Right lobe of liver (tissue), 6 donors: ENCODE measurements around the gene CDR2. TPM values are rescaled to one million over a fixed set of nuclear protein-coding genes. Genes with fewer than 3 reads are reported as not detected.

Experiments
- ATAC-seq, 4 donors: fragments of 200-7000 bp; cut with Tn5 transposase; one replicate each; pipeline ENCODE4 v1.9.1; 2020; ENCODE audit warnings: mild to moderate bottlenecking in 4 of 4, moderate library complexity in 4 of 4
- DNase-seq, 3 donors: peaks; one replicate each; pipeline ENCODE4 v3.0.0-alpha.2; 2020
- H3K27ac ChIP-seq, 3 donors: fragments of 200-600 bp; one replicate each; pipeline ENCODE4 v1.8.0; 2022
- H3K27me3 ChIP-seq, 2 donors: fragments of 200-600 bp; one replicate each; pipeline ENCODE4 v1.8.0; 2022
- H3K36me3 ChIP-seq, 4 donors: fragments of 200-600 bp; sonication (generic) in 1 of 4; one replicate each; pipeline versions ENCODE4 v1.5.1 to v1.8.0; 2017 to 2022; ENCODE audit warnings: control low read depth in 1 of 4
- H3K4me1 ChIP-seq, 4 donors: fragments of 200-600 bp; sonication (generic) in 1 of 4; one replicate each; pipeline versions ENCODE4 v1.5.1 to v1.8.0; 2017 to 2022; ENCODE audit warnings: control low read depth in 1 of 4
- H3K4me3 ChIP-seq, 3 donors: fragments of 200-600 bp; one replicate each; pipeline ENCODE4 v1.8.0; 2022
- H3K9me3 ChIP-seq, 4 donors: fragments of 200-600 bp; sonication (generic) in 1 of 4; one replicate each; pipeline versions ENCODE4 v1.5.1 to v1.8.0; 2017 to 2022; ENCODE audit warnings: control low read depth in 1 of 4
- CTCF ChIP-seq, 4 donors: fragments of 200-600 bp in 3 of 4; fragments of 450-650 bp in 1 of 4; IDR thresholded peaks; one replicate each; pipeline versions ENCODE4 v1.5.1 to v1.8.0; 2016 to 2022; ENCODE audit warnings: antibody characterized with exemption in 4 of 4, mild to moderate bottlenecking in 2 of 4
- POLR2A ChIP-seq: fragments of 450-650 bp; IDR thresholded peaks from one replicate; pipeline ENCODE4 v1.6.1; 2017; ENCODE audit warnings: antibody characterized with exemption, mild to moderate bottlenecking
- WGBS: methylation state at CpG from one replicate; pipeline ENCODE4 v1.1.6; 2018; ENCODE audit warnings: low coverage, low lambda C conversion rate; ENCODE audit not compliant: insufficient coverage; ENCODE audit errors: missing lambda C conversion rate; 5-methylcytosine and 5-hydroxymethylcytosine counted together
- intact Hi-C, 2 donors: fragments of 100-400 bp; cut with DNase I; formaldehyde crosslinking; loops; one replicate each; pipeline versions ENCODE4 v1.11.2 to v1.14.1; 2022
- total RNA-seq, 6 experiments: library from RNA; depleted of rRNA in 2 of 6; stranded (reverse); fragments of >200 nt in 2 of 6; fragmentation: NEBNext Ultra II Directional in 3 of 6; extraction: Animal tissue kit (Norgen Biotek cat#: 25700) in 3 of 6; gene quantifications; one replicate each; pipeline versions ENCODE4 v1.1.0 to v1.2.4, GENCODE V29; 2016 to 2023
- donor health status: DM: no; HTN: yes; CAD: no.
- donor health status: DM: no; HTN: no; CAD: no.
- donor health status: DM: no; HTN: no; CAD: no.
- donor health status: DM: no; HTN: yes; CAD: no.
- donor health status: DM: no; HTN: yes; CAD: no.

The CDR2 gene
- total RNA-seq, 6 experiments from 2014 or later: 8.2 to 16.8 (median 14.2) TPM

DNA sequence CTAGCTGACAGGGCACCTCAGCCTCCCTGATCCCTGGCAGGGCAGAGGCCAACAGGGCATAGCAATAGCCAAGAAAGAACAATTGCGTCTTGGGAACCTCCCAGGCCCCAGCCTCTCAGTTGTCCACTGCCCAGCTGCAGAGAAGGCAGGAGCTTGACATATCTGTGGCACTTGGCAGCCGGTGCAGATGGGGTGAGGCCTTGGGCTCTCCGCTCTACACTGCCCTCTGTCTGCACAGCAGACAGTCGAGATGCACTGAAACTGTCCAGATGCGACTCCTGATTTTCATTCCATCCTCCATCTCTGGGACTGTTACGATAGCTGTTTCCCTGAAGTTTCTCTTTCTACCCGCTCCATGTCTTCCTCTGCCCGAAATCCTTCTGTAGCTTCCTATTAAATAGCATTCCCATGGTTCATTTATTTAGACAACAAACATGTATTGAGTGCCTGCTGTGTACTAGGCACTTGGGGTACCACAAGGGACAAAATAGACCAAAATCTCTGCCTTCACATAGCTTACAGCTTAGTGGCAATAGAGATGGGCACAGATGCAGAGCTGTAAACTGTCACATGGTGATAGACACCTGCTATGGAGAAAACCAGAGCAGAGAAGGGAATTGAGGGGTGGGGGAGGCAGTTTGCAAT lies 73.9 kb downstream of the CDR2 start:
- H3K9me3 ChIP-seq: no peaks in the 10 kb centered on the region
- intact Hi-C loops: no loop called here
- peaks cover 0 to 7% (median 0%) of the 10 kb centered on the region in 4 donors for H3K4me1 ChIP-seq
- H3K27ac ChIP-seq: no peak overlapping the region
- 33% methylated on average over 7 of the region's 8 CpGs for WGBS
- no peaks in the 10 kb centered on the region for H3K27me3 ChIP-seq
- ATAC-seq (peak; percentile 22 to 50 (median 30)), DNase-seq (peak; percentile 74 to 79 (median 79))
- H3K4me3 ChIP-seq: no peak overlapping the region
- H3K36me3 ChIP-seq: peaks cover 0 to 7% (median 2%) of the 10 kb centered on the region in 4 donors
- TF ChIP-seq POLR2A: no peak
- TF ChIP-seq CTCF (IDR thresholded peaks at IDR 0.05): peak; percentile 56 to 74 (median 72)

DNA sequence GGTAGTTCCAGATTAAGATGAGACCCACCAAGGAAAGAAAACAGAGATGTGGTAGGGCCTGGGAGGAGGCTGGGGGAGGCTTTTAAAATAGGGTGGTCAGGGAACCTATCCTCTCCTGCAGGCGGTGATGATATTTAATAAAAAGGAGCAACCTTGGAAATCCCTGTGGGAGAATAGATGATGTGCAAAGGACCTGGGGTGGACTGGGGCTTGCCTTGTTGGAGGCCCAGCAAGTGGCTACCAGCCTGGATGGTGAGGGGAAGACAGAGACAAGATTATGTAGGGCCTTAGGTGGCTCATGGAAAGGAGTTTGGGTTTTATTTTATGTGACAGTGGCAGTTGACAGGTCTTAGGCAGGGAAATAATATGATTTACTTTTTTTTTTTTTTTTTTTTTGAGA lies 75.4 kb downstream of the CDR2 start:
- DNase-seq: no peak
- no peaks in the 10 kb centered on the region for H3K27me3 ChIP-seq
- H3K4me1 ChIP-seq: peaks cover 0 to 7% (median 0%) of the 10 kb centered on the region in 4 donors
- H3K9me3 ChIP-seq: no peaks in the 10 kb centered on the region
- peak overlapping the region in 1 of 3 donors; percentile 99 for H3K27ac ChIP-seq
- no peak overlapping the region for H3K4me3 ChIP-seq
- intact Hi-C loops: loop anchor here in 1 of 2 donors (5.0 kb wide), 1 partner anchor 97 kb away; no protein-coding TSS in a partner anchor
- TF ChIP-seq CTCF (IDR thresholded peaks at IDR 0.05) (no peak), POLR2A (no peak)
- WGBS: 100% methylated on average over 1 of the region's 1 CpG
- no peak for ATAC-seq
- peaks cover 0 to 7% (median under 1%) of the 10 kb centered on the region in 4 donors for H3K36me3 ChIP-seq

DNA sequence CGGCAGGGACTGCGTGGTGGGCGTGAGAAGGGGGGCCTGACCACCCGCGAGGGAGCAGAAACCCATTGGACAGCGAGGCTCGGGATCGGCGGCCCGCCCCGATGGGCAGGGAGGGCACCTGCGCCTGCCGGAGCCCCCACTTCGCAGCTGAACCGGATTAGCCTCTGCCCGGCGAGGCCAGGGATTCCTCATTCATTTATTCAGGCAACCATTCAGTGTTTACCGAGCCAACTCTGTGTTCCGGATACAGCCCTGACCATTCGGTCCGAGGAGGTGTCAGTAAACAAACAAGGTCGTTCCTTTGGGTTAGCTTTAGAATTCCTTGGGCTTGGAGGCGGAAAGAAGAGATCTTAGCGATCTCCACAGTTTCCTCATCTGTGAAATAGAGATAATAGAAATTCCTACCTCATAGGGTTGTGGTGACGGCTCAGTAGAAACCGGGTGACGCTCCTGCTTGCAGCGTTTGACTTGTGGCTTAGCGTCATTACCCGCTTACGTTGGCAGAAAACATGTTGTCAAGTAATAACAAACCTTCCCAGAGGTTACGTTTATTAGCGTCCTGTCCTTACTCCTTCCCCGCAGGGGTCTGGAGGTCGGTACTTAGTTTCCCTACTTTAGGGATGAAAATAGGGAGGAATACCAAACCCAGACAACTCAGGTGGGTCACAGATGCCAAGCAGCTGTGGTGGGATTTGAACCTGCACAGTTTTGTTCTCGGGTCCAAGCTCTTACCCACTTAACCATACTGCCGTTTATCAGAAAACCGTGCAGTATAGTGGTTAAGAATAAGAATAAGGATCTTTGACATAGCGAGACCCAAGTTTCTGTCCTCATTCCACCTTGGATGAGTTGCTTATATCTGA lies 76.3 kb downstream of the CDR2 start:
- H3K9me3 ChIP-seq: no peaks in the 10 kb centered on the region
- peak overlapping the region; percentile 84 to 99 (median 93) for H3K27ac ChIP-seq
- peak; percentile 17 to 52 (median 40) for ATAC-seq
- H3K4me1 ChIP-seq: peaks cover 0 to 7% (median 0%) of the 10 kb centered on the region in 4 donors
- WGBS: under 1% methylated on average over 22 of the region's 39 CpGs
- peak overlapping the region; percentile 76 to 94 (median 91) for H3K4me3 ChIP-seq
- peak in 2 of 3 donors; percentile 52 to 77 for DNase-seq
- peaks cover 0 to 3% (median 0%) of the 10 kb centered on the region in 4 donors for H3K36me3 ChIP-seq
- intact Hi-C loops: loop anchor here in 1 of 2 donors (5.0 kb wide), 1 partner anchor 96 kb away; no protein-coding TSS in a partner anchor
- TF ChIP-seq CTCF (IDR thresholded peaks at IDR 0.05) (no peak), POLR2A (no peak)
- H3K27me3 ChIP-seq: no peaks in the 10 kb centered on the region

DNA sequence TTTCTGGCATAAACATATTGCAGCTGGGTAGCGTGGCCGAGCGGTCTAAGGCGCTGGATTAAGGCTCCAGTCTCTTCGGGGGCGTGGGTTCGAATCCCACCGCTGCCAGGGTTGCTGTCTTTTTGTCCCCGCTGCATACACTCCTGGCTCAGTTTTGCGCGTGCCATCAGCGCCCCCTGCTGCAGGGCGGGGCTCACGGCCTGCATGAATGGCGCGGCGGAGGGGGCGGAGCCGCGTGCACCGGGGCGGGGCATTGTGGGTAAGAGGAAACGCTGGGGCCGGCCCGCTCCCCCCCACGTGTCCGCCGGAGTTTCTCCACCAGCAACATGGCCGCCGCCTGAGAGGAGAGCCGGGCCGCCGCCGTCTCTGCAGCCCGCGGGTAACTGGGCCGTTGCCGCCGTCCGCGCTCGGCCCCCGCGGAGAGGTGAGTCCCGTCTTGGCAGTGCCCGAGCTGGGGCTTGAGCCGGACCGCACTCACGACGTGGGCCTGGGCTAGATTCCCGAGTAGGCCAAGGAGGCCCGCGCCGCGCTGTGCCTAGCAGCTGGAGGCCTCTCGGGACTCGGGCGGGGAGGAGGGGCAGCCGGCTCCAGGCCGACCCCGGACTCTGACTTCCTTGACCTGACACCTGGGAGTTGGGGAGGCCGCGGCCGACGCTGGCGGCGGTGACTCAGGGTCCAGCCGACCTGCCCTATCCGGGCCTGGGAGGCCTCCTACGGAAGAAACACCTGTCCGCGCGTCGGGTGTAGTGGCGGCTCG lies 77.1 kb downstream of the CDR2 start, which contains the start of gene POLR3E:
TSS of gene POLR3E (plus strand) at position 296 of the 757 bp plus-strand sequence. CDS start 5,560 bp downstream, outside the sequence.
- H3K9me3 ChIP-seq: no peaks in the 10 kb centered on the region
- H3K4me1 ChIP-seq: peaks cover 0 to 7% (median 0%) of the 10 kb centered on the region in 4 donors
- DNase-seq (peak; percentile 99), ATAC-seq (peak; percentile 93 to 97 (median 94))
- no peaks in the 10 kb centered on the region for H3K36me3 ChIP-seq
- intact Hi-C loops: loop anchor here in 1 of 2 donors (5.0 kb wide), 1 partner anchor 95 kb away; no protein-coding TSS in a partner anchor
- TF ChIP-seq CTCF (IDR thresholded peaks at IDR 0.05) (peak; percentile 95 to 99 (median 96)), POLR2A (peak; percentile 85)
- H3K4me3 ChIP-seq: peak within 1 kb of the TSS; percentile 76 to 94 (median 91)
- H3K27ac ChIP-seq: peak within 1 kb of the TSS; percentile 84 to 99 (median 93)
- no peaks in the 10 kb centered on the region for H3K27me3 ChIP-seq
- WGBS: under 1% methylated on average over 23 of the region's 76 CpGs
